Measurements from ENCODE around the gene BMP2.

- no peak for TF ChIP-seq CTCF (IDR thresholded peaks at IDR 0.05 in 4 of 5, conservative IDR thresholded peaks at IDR 0.05 in 1 of 5)
- TF ChIP-seq POLR2A (IDR thresholded peaks at IDR 0.05) = peak; percentile 12 to 26
Measured at GRCh38 chr20:6767536-6768227, at the start of gene BMP2.

All from gastrocnemius medialis (tissue), 4 donors.